Measurements from ENCODE around the gene LMF1. TPM values are rescaled to one million over a fixed set of nuclear protein-coding genes. Genes with fewer than 3 reads are reported as not detected.

The LMF1 gene
- total and polyA plus RNA-seq, 2 of the 13 experiments (the other 11 are each of a cell fraction or from before 2014, with no cell fraction given), result 6.8 to 8.5 TPM

DNA sequence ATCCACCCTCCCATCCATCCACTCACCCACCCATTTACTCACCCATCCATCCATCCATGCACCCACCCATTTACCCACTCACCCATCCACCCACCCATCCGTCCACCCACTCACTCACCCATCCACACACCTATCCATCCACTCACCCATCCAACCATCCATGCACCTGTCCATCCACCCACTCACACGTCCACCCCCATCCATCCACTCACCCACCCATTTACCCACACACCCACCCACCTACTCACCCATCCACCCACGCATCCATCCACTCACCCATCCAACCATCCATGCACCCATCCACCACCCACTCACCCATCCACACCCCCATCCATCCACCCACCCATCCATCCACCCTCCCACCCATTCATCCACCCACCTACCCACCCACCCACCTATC is 22.9 kb upstream of the LMF1 start:
- CTCF ChIA-PET (ENCODE audit: low intra/inter-chr PET ratio, low total read pairs), result no interaction called here
- no peaks in the 10 kb centered on the region for H4K20me1 ChIP-seq (ENCODE audit: insufficient read depth, low read length)
- H3K9me3 ChIP-seq (ENCODE audit: low read length), result no peaks in the 10 kb centered on the region
- no peak overlapping the region for H3K4me2 ChIP-seq (ENCODE audit: low read depth, low read length)
- BruUV-seq (replicated peaks), result no TSS peak
- no peak overlapping the region for H3K27ac ChIP-seq (ENCODE audit: extremely low read length, insufficient read depth, low read length)
- no peaks in the 10 kb centered on the region for H3K36me3 ChIP-seq (replicated peaks in 1 of 2; ENCODE audit: control insufficient read depth in 1 of 2, insufficient read depth in 2 of 2, low read length in 2 of 2)
- H3K79me2 ChIP-seq (ENCODE audit: insufficient read depth, low read length), result no peaks in the 10 kb centered on the region
- H2AFZ ChIP-seq (ENCODE audit: low read length), result no peak overlapping the region
- WGBS (ENCODE audit: low lambda C conversion rate), result 5% methylated on average over 3 of the region's 3 CpGs
- in situ Hi-C loops (cut with HindIII; ENCODE audit: extremely low pct_ligation_motif_present, low pct_unique_long_range_greater_than_20kb) (no loop called here), intact Hi-C loops (cut with micrococcal nuclease; ENCODE audit: unreplicated experiment) (no loop called here)
- POLR2A ChIA-PET, result no interaction called here
- ATAC-seq (no peak), FAIRE-seq (no peak), DNase-seq (ENCODE audit: low spot score) (no peak)
- no peak overlapping the region for H3K9ac ChIP-seq (ENCODE audit: insufficient read depth, low read depth, low read length)
- TF ChIP-seq ZNF678 (CRISPR knock-in tag; IDR thresholded peaks at IDR 0.05), result no peak
- no peak for TF ChIP-seq EP300 (IDR thresholded peaks at IDR 0.05; ENCODE audit: low read depth in 2 of 2, low read length in 2 of 2)
- no peak for TF ChIP-seq EP300 (CRISPR knock-in tag; IDR thresholded peaks at IDR 0.05; ENCODE audit: borderline replicate concordance)
- TF ChIP-seq, protein P1, sequence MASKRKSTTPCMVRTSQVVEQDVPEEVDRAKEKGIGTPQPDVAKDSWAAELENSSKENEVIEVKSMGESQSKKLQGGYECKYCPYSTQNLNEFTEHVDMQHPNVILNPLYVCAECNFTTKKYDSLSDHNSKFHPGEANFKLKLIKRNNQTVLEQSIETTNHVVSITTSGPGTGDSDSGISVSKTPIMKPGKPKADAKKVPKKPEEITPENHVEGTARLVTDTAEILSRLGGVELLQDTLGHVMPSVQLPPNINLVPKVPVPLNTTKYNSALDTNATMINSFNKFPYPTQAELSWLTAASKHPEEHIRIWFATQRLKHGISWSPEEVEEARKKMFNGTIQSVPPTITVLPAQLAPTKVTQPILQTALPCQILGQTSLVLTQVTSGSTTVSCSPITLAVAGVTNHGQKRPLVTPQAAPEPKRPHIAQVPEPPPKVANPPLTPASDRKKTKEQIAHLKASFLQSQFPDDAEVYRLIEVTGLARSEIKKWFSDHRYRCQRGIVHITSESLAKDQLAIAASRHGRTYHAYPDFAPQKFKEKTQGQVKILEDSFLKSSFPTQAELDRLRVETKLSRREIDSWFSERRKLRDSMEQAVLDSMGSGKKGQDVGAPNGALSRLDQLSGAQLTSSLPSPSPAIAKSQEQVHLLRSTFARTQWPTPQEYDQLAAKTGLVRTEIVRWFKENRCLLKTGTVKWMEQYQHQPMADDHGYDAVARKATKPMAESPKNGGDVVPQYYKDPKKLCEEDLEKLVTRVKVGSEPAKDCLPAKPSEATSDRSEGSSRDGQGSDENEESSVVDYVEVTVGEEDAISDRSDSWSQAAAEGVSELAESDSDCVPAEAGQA (IDR thresholded peaks at IDR 0.05; ENCODE audit: low read depth), result no peak
- TF ChIP-seq, protein P1 (CRISPR knock-in tag; IDR thresholded peaks at IDR 0.05; ENCODE audit: borderline replicate concordance), result no peak
- TF ChIP-seq, protein P2, sequence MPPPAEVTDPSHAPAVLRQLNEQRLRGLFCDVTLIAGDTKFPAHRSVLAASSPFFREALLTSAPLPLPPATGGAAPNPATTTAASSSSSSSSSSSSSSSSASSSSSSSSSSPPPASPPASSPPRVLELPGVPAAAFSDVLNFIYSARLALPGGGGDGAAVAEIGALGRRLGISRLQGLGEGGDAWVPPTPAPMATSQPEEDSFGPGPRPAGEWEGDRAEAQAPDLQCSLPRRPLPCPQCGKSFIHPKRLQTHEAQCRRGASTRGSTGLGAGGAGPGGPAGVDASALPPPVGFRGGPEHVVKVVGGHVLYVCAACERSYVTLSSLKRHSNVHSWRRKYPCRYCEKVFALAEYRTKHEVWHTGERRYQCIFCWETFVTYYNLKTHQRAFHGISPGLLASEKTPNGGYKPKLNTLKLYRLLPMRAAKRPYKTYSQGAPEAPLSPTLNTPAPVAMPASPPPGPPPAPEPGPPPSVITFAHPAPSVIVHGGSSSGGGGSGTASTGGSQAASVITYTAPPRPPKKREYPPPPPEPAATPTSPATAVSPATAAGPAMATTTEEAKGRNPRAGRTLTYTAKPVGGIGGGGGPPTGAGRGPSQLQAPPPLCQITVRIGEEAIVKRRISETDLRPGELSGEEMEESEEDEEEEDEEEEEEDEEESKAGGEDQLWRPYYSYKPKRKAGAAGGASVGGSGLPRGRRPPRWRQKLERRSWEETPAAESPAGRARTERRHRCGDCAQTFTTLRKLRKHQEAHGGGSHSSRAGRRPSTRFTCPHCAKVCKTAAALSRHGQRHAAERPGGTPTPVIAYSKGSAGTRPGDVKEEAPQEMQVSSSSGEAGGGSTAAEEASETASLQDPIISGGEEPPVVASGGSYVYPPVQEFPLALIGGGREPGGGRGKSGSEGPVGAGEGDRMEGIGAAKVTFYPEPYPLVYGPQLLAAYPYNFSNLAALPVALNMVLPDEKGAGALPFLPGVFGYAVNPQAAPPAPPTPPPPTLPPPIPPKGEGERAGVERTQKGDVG (CRISPR knock-in tag; IDR thresholded peaks at IDR 0.05; ENCODE audit: borderline replicate concordance), result no peak
- TF ChIP-seq POLR2A (IDR thresholded peaks at IDR 0.05; ENCODE audit: insufficient read depth in 1 of 2, low read depth in 2 of 2, low read length in 2 of 2), result no peak
- H3K27me3 ChIP-seq (ENCODE audit: control insufficient read depth in 1 of 2, insufficient read depth in 2 of 2, low read length in 2 of 2), result peaks cover 19 to 77% of the 10 kb centered on the region in 2 experiments
- H3K4me3 ChIP-seq (replicated peaks in 1 of 3; ENCODE audit: insufficient read depth in 1 of 3, low read depth in 2 of 3, low read length in 3 of 3), result no peak overlapping the region
- no peaks in the 10 kb centered on the region for H3K4me1 ChIP-seq (ENCODE audit: insufficient read depth, low read length)

Data from HepG2 (cell line).